ENCODE results near the gene IGSF23.

The IGSF23 gene

GRCh38 chr19:44613295-44614178 is at the start of gene IGSF23:
TSS of gene IGSF23 (plus strand) at chr19:44613563. CDS start at chr19:44613646, 83 bp downstream.
- no peak for DNase-seq (ENCODE audit: low spot score)

GRCh38 chr19:44566984-44567383 is 46.4 kb upstream of the IGSF23 start:
- DNase-seq (ENCODE audit: low spot score): no peak

DNA sequence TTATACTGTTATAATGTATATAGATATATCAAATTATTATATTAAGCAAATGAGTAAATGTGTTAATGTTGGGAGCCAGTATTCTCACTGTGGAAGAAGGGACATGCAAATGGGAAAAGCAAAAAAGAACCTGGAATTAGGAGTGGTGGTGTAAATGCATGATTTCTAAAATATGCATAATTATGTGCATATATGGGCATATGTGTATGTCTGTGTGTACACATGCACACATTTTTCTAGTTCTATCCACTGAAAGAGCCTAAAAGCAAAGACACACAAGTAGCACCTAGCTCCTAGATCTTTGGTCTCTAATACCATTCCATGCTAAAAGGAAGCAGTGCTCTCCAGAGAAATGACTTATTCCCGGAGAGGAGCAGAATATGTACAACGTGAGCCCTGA is 45.6 kb upstream of the IGSF23 start:
- no peak for DNase-seq (ENCODE audit: low spot score)

- DNase-seq (ENCODE audit: low spot score): no peak
Measured at GRCh38 chr19:44570603-44570983, 42.8 kb upstream of the IGSF23 start.

- peak; percentile 57 for DNase-seq (ENCODE audit: low spot score)
Measured at GRCh38 chr19:44570984-44571684, 42.2 kb upstream of the IGSF23 start.

DNA sequence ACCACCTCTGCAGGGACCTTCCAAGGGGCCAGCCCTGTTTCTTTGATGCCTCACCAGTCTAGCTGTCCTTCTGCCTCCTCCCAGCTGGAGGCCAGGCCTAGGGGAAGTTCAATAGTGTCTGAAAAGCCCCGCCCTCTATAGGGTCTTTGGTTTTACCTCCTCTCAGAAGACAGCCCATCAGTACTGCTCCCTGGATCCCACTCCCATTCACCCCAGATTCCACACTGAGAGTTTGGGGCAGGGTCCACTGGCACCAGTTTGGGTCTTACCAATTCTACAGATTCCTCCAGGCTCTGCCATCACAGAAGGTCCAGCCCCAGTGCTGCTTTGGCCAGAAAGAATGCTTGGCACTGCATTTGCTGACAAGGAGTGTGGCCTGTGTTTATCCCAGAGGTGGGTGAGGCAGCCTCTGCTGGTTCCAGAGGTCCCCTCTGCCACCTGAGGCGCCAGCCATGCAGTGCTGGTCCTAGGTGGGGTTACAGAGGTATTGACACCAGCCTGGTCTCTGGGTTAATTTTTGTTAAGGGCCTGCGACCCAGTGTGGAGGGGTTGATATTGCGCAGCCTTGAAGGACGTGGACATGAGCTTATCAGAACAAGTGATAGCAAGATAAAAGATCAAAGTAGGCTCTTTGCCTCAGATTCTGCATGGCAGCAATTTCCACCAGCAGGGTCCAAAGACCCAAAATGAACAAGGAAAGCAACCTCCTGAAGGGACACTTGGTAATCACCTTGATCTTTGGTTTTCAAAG is 41.4 kb upstream of the IGSF23 start:
- DNase-seq (ENCODE audit: low spot score): no peak

DNA sequence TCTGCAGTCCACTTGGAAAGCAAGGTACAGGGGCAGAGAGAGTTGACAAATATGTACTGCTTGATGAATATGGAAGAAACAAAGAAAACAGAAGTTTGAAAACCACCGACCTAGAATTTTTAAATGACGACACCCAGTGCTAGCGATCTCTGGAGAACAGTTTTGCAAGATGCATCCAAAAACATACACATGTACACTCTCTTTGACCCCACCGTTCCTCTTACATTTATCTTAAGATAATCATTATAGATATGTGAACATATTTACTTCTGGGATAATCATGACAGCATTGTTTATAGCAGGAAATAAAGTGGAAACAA is 40.8 kb upstream of the IGSF23 start:
- no peak for DNase-seq (ENCODE audit: low spot score)

- DNase-seq (ENCODE audit: low spot score): no peak
Measured at GRCh38 chr19:44573183-44573582, 40.2 kb upstream of the IGSF23 start.

- DNase-seq (ENCODE audit: low spot score): no peak
Measured at GRCh38 chr19:44573627-44574026, 39.7 kb upstream of the IGSF23 start.

- no peak for DNase-seq (ENCODE audit: low spot score)
Measured at GRCh38 chr19:44574186-44574950, 39.0 kb upstream of the IGSF23 start.

DNA sequence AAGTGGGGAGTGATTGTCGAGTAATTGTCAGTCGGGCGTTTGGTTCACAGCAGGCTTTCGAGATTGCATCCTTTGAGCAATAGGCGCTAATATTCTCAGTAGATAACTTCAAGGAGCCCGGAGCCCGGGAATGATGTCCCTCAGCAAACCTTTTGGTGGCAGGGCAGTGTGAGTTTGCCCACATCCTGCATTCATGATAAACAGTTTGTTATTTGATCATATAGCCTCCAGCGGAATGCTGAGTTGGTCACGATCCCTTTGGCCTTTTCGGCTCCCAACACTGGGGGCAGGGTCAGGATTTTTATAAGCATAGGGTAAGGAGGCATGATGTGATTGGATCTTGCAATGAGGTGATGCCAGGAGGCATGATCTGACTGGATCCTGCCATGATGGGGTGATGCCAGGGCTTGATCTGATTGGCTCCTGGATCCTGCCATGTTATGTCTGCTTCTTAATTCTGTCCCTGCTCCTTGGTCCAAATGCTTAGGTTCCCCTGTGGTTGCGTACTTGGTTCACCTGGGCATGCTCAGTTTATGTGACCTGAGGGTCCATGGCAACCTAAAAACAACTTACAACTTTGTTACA is 38.2 kb upstream of the IGSF23 start:
- DNase-seq (ENCODE audit: low spot score): no peak

- peak; percentile 35 for DNase-seq (ENCODE audit: low spot score)
Measured at GRCh38 chr19:44576843-44577565, 36.4 kb upstream of the IGSF23 start.

DNA sequence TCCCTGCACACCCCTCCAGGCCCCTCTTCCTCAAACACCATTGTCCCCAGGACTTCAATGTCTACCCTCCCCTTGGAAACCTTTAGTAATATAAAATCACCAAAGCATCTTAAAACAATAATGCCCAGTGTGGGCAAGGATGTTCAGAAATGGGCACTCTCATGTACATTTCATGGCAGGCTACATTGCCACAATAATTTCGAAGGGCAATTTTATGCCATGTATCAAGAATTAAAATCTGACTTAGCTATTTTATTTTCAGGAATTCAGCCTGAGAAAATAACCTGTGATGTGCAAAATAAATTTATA is 35.8 kb upstream of the IGSF23 start:
- no peak for DNase-seq (ENCODE audit: low spot score)

- no peak for DNase-seq (ENCODE audit: low spot score)
Measured at GRCh38 chr19:44579663-44580365, 33.5 kb upstream of the IGSF23 start.

GRCh38 chr19:44580366-44580895 is 32.9 kb upstream of the IGSF23 start:
- no peak for DNase-seq (ENCODE audit: low spot score)

DNA sequence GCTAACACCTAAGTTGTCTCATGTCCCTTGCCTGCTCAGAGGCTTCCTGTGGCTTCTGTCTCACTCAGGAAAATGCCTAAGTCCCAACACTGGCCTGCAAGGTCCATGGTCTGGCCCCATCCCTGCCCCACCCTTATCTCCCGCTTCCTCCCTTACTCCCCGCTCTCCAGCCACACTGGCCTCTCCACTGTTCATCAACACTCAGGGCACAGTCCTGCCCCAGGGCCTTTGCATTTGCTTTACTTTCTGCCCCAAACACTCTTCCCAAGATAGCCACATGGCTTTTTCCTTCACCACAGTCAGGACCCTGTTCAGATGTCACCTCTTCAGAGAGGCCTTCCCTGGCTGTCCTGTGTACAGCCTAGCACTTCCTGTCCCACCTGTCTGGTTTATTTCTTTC is 32.1 kb upstream of the IGSF23 start:
- no peak for DNase-seq (ENCODE audit: low spot score)

GRCh38 chr19:44582581-44583265 is 30.6 kb upstream of the IGSF23 start:
- peak; percentile 49 for DNase-seq (ENCODE audit: low spot score)

- DNase-seq (ENCODE audit: low spot score): no peak
Measured at GRCh38 chr19:44585371-44586133, 27.8 kb upstream of the IGSF23 start.

Data from HuH-7.5 (cell line).